GM10266 (cell line): ENCODE data around the gene BHMT.

Source experiments
- DNase-seq: peaks from one replicate; pipeline ENCODE4 v3.0.0; 2012; ENCODE audit errors: extremely low spot score
- TF ChIP-seq, protein P1 (sequence below): IDR thresholded peaks from 2 replicates; pipeline ENCODE4 v1.5.1; 2012; ENCODE audit warnings: mild to moderate bottlenecking, low read depth; ENCODE audit not compliant: control insufficient read depth, insufficient read depth; ENCODE audit errors: missing control alignments

BHMT gene

GRCh38 chr5:79111960-79112702, 522 bp downstream of the BHMT start:
- DNase-seq, result no peak
- TF ChIP-seq, protein P1, sequence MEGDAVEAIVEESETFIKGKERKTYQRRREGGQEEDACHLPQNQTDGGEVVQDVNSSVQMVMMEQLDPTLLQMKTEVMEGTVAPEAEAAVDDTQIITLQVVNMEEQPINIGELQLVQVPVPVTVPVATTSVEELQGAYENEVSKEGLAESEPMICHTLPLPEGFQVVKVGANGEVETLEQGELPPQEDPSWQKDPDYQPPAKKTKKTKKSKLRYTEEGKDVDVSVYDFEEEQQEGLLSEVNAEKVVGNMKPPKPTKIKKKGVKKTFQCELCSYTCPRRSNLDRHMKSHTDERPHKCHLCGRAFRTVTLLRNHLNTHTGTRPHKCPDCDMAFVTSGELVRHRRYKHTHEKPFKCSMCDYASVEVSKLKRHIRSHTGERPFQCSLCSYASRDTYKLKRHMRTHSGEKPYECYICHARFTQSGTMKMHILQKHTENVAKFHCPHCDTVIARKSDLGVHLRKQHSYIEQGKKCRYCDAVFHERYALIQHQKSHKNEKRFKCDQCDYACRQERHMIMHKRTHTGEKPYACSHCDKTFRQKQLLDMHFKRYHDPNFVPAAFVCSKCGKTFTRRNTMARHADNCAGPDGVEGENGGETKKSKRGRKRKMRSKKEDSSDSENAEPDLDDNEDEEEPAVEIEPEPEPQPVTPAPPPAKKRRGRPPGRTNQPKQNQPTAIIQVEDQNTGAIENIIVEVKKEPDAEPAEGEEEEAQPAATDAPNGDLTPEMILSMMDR, result no peak

DNA sequence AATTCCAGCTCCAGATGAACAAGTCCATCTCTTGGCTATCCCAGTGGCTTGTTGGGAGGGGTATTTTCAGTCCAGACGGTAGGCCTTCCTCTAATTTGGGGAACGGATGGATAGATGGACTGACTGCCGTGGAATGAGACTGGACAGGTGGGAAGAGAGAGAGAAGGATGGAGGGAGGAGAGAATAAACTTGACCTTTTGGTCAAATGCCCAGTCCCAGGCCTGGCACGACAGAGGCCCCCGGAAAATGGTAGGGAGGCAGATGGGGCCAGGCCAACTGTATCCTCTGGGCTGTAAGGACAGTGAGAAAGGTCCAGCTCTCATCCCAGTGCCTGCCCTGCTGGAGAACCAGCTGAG, 1.1 kb downstream of the BHMT start:
- no peak for DNase-seq

DNA sequence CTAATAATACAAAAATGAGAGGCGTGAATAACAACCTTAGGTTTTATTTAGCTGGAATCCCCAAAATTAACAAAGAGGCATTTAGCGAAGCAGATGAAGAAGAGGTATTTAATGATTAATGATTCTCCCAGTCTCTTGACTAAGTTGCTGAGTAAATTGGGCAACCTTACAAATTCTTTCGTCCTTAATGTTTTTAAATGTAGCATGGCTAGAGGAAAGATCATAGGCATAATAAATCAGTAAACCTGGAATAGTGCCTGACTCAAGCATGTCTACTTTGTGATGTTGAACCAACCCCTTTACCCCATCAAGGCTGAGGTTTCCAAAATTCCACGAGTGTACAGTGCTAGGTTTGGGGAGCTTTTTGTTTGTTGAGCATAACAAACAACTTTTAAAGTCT, 7.9 kb downstream of the BHMT start:
- DNase-seq, result no peak
- TF ChIP-seq, protein P1, result no peak

More for the DNA sequence above, 1.1 kb downstream of the BHMT start:
- TF ChIP-seq, protein P1, result no peak

DNA sequence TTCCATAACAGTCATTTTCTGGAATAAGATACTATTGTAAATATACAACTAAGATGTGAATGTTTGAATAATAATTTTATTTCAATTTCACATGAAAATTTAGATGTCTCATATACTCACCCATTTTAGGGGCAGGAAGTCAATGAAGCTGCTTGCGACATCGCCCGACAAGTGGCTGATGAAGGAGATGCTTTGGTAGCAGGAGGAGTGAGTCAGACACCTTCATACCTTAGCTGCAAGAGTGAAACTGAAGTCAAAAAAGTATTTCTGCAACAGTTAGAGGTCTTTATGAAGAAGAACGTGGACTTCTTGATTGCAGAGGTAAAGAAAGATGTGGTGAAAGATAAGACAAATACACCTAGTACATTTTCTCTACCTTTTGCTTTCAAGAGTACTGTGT, 8.6 kb downstream of the BHMT start:
- TF ChIP-seq, protein P1, result no peak
- DNase-seq, result no peak

- DNase-seq, result no peak
- TF ChIP-seq, protein P1, result no peak
Observed at GRCh38 chr5:79122973-79123372, 11.4 kb downstream of the BHMT start.

DNA sequence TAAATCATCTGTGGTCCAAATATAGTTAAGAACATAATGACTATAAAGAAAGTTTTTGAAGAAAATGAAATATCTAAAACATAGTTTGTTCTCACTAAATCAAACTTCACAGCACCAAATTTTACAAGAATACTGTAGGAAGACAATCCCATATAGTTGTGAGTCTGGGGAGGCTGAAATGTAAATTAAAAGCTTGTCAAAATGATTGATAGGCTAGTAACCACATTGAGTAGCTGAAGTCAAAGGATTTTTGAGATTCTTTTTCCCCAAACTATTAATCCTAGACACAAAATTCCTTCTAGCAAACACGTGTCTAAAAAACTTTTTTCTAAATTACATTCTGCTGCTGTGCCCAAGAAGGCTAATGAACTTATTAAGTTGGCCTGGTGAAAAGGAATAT, 13.0 kb downstream of the BHMT start:
- TF ChIP-seq, protein P1, result no peak
- no peak for DNase-seq

GRCh38 chr5:79130781-79131180, 19.2 kb downstream of the BHMT start:
- no peak for DNase-seq
- TF ChIP-seq, protein P1, result no peak
